ENCODE data around the gene CPSF3.

DNA sequence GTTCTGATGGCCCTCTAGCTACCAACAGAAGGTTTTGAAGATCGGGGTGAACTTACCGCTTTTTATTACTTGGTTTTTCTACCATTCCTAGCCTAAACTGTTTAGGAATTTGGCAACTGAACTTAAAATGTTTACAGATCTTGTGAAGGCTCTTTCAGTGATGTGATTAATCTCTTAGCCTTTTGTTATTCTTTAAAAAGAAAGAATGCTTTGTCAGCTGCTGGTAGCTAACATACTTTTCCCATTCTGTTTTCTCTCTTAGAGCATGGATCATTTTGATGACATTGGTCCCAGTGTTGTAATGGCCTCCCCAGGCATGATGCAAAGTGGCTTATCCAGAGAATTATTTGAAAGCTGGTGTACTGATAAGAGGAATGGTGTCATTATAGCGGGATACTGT, 18.1 kb downstream of the CPSF3 start:
- TF ChIP-seq POLR2AphosphoS5 (IDR thresholded peaks at IDR 0.05), result no peak
- TF ChIP-seq, protein P1, sequence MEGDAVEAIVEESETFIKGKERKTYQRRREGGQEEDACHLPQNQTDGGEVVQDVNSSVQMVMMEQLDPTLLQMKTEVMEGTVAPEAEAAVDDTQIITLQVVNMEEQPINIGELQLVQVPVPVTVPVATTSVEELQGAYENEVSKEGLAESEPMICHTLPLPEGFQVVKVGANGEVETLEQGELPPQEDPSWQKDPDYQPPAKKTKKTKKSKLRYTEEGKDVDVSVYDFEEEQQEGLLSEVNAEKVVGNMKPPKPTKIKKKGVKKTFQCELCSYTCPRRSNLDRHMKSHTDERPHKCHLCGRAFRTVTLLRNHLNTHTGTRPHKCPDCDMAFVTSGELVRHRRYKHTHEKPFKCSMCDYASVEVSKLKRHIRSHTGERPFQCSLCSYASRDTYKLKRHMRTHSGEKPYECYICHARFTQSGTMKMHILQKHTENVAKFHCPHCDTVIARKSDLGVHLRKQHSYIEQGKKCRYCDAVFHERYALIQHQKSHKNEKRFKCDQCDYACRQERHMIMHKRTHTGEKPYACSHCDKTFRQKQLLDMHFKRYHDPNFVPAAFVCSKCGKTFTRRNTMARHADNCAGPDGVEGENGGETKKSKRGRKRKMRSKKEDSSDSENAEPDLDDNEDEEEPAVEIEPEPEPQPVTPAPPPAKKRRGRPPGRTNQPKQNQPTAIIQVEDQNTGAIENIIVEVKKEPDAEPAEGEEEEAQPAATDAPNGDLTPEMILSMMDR (IDR thresholded peaks at IDR 0.05), result no peak

Measured in transverse colon (tissue), 4 donors.